H9 (cell line): ENCODE measurements around the gene ELF1. TPM values are rescaled to one million over a fixed set of nuclear protein-coding genes. Genes with fewer than 3 reads are reported as not detected.
"Not testable (repeated sequence)": the region's sequence is repeated elsewhere in the genome, so short reads cannot be mapped to it uniquely, and the experiment has no call there.

ENCODE experiments used
- DNase-seq: peaks from one replicate; pipeline ENCODE4 v3.0.0-alpha.2; 2017
- H2AFZ ChIP-seq: one replicate; pipeline ENCODE4 v1.6.1; 2013; ENCODE audit warnings: mild to moderate bottlenecking, low read length, control low read depth, moderate library complexity
- H2AK5ac ChIP-seq: 2 replicates; pipeline ENCODE4 v1.6.1; 2013; ENCODE audit warnings: low read length, control low read depth, mixed read lengths; ENCODE audit not compliant: insufficient read length
- H2BK120ac ChIP-seq: one replicate; pipeline ENCODE4 v1.6.1; 2013; ENCODE audit warnings: low read depth, mild to moderate bottlenecking, low read length, control low read depth, inconsistent platforms; ENCODE audit not compliant: poor library complexity, severe bottlenecking
- H2BK12ac ChIP-seq: 2 replicates; pipeline ENCODE4 v1.6.1; 2013; ENCODE audit warnings: low read length, control low read depth, mixed read lengths, low read depth; ENCODE audit not compliant: insufficient read length
- H2BK15ac ChIP-seq: 2 replicates; pipeline ENCODE4 v1.6.1; 2013; ENCODE audit warnings: low read depth, low read length, control low read depth
- H2BK20ac ChIP-seq: one replicate; pipeline ENCODE4 v1.6.1; 2013; ENCODE audit warnings: low read depth, mild to moderate bottlenecking, low read length, control low read depth, inconsistent platforms; ENCODE audit not compliant: poor library complexity, severe bottlenecking
- H2BK5ac ChIP-seq: 2 replicates; pipeline ENCODE4 v1.6.1; 2013; ENCODE audit warnings: low read length, control low read depth, mixed read lengths; ENCODE audit not compliant: insufficient read length
- H3K14ac ChIP-seq: 2 replicates; pipeline ENCODE4 v1.6.1; 2013; ENCODE audit warnings: low read length, control low read depth; ENCODE audit not compliant: insufficient read depth
- H3K18ac ChIP-seq: 2 replicates; pipeline ENCODE4 v1.6.1; 2013; ENCODE audit warnings: low read depth, mild to moderate bottlenecking, mixed read lengths, low read length, control low read depth; ENCODE audit not compliant: insufficient read length
- H3K23ac ChIP-seq: 2 replicates; pipeline ENCODE4 v1.6.1; 2013; ENCODE audit warnings: low read length, control low read depth, mixed read lengths, low read depth; ENCODE audit not compliant: insufficient read length
- H3K23me2 ChIP-seq: 2 replicates; pipeline ENCODE4 v1.6.1; 2013; ENCODE audit warnings: low read depth, mild to moderate bottlenecking, mixed read lengths, low read length, control low read depth; ENCODE audit not compliant: insufficient read length, poor library complexity, severe bottlenecking
- H3K27ac ChIP-seq: 2 replicates; pipeline ENCODE4 v1.5.1; 2013; ENCODE audit warnings: low read length, control low read depth, mixed read lengths, low read depth; ENCODE audit not compliant: insufficient read length
- H3K27me3 ChIP-seq: 2 replicates; pipeline ENCODE4 v1.6.1; 2013; ENCODE audit warnings: low read length, control low read depth, inconsistent platforms; ENCODE audit not compliant: insufficient read depth
- H3K4ac ChIP-seq: 2 replicates; pipeline ENCODE4 v1.6.1; 2013; ENCODE audit warnings: low read depth, mild to moderate bottlenecking, control low read depth, inconsistent platforms, low read length, moderate library complexity
- H3K4me1 ChIP-seq: 2 replicates; pipeline ENCODE4 v1.6.1; 2013; ENCODE audit warnings: low read length, control low read depth, inconsistent platforms; ENCODE audit not compliant: insufficient read depth
- H3K4me2 ChIP-seq: 2 replicates; pipeline ENCODE4 v1.6.1; 2013; ENCODE audit warnings: low read length, control low read depth, mixed read lengths; ENCODE audit not compliant: insufficient read length, insufficient read depth
- H3K56ac ChIP-seq: 2 replicates; pipeline ENCODE4 v1.6.1; 2013; ENCODE audit warnings: low read depth, mild to moderate bottlenecking, mixed read lengths, low read length, control low read depth; ENCODE audit not compliant: insufficient read length
- H3K79me1 ChIP-seq: 2 replicates; pipeline ENCODE4 v1.6.1; 2013; ENCODE audit warnings: low read depth, mild to moderate bottlenecking, moderate library complexity, low read length, control low read depth, inconsistent platforms; ENCODE audit not compliant: insufficient read depth, poor library complexity, severe bottlenecking
- H3K79me2 ChIP-seq: 2 replicates; pipeline ENCODE4 v1.6.1; 2013; ENCODE audit warnings: low read length, control low read depth, inconsistent platforms; ENCODE audit not compliant: insufficient read depth
- H3K9ac ChIP-seq: 2 replicates; pipeline ENCODE4 v1.6.1; 2013; ENCODE audit warnings: low read length, control low read depth, mixed read lengths; ENCODE audit not compliant: insufficient read length; ENCODE audit errors: extremely low read depth
- H3K9me3 ChIP-seq: one replicate; pipeline ENCODE4 v1.6.1; 2013; ENCODE audit warnings: low read depth, low read length, inconsistent platforms; ENCODE audit not compliant: control insufficient read depth
- H3T11ph ChIP-seq: one replicate; pipeline ENCODE4 v1.6.1; 2013; ENCODE audit warnings: mild to moderate bottlenecking, low read length, control low read depth, inconsistent platforms
- H4K20me1 ChIP-seq: one replicate; pipeline ENCODE4 v1.6.1; 2013; ENCODE audit not compliant: control insufficient read depth, insufficient read length, insufficient read depth
- H4K5ac ChIP-seq: 2 replicates; pipeline ENCODE4 v1.6.1; 2013; ENCODE audit warnings: low read depth, mild to moderate bottlenecking, mixed read lengths, low read length, control low read depth; ENCODE audit not compliant: insufficient read length
- H4K8ac ChIP-seq: replicated peaks from 2 replicates; pipeline ENCODE4 v1.6.1; 2013; ENCODE audit warnings: low read length, control low read depth, mixed read lengths, low read depth; ENCODE audit not compliant: insufficient read length
- H4K91ac ChIP-seq: 2 replicates; pipeline ENCODE4 v1.6.1; 2013; ENCODE audit warnings: low read depth, mild to moderate bottlenecking, moderate library complexity, mixed read lengths, low read length, control low read depth; ENCODE audit not compliant: insufficient read length
- H3K27ac Mint-ChIP-seq, 3 experiments: 2 replicates in 2 of 3; 3 replicates in 1 of 3; pipeline ENCODE4 v1.8.0; 2020 to 2021; ENCODE audit warnings: mixed read lengths in 3 of 3, mild to moderate bottlenecking in 1 of 3, moderate library complexity in 1 of 3
- H3K27me3 Mint-ChIP-seq: 2 replicates; pipeline ENCODE4 v1.8.0; 2021; ENCODE audit warnings: low read depth, mild to moderate bottlenecking, moderate library complexity, mixed read lengths
- H3K36me3 Mint-ChIP-seq, 3 experiments: 2 replicates in 2 of 3; 3 replicates in 1 of 3; pipeline ENCODE4 v1.8.0; 2020 to 2021; ENCODE audit warnings: low read depth in 3 of 3, mixed read lengths in 3 of 3; ENCODE audit not compliant: insufficient read depth in 1 of 3
- H3K4me1 Mint-ChIP-seq, 2 experiments: 2 replicates each; pipeline ENCODE4 v1.8.0; 2020; ENCODE audit warnings: mixed read lengths in 2 of 2
- H3K4me3 Mint-ChIP-seq, 2 experiments: 2 replicates in 1 of 2; 3 replicates in 1 of 2; pipeline ENCODE4 v1.8.0; 2020 to 2021; ENCODE audit warnings: mild to moderate bottlenecking in 2 of 2, mixed read lengths in 2 of 2, moderate library complexity in 1 of 2
- H3K9me3 Mint-ChIP-seq, 2 experiments: 2 replicates in 1 of 2; 3 replicates in 1 of 2; pipeline ENCODE4 v1.8.0; 2020; ENCODE audit warnings: mild to moderate bottlenecking in 2 of 2, mixed read lengths in 2 of 2, moderate library complexity in 1 of 2
- CTCF ChIP-seq: fragments of 200-600 bp; sonication (generic); conservative IDR thresholded peaks from 3 replicates; pipeline ENCODE4 v1.8.0; 2021; ENCODE audit warnings: antibody characterized with exemption, mild to moderate bottlenecking
- WGBS: extraction: QIAGEN DNeasy Blood & Tissue Kit; methylation state at CpG from one replicate; pipeline ENCODE4 v1.1.7; 2013; ENCODE audit warnings: missing lambda C conversion rate, low lambda C conversion rate, mixed read lengths; ENCODE audit not compliant: insufficient read length; ENCODE audit errors: extremely low coverage; 5-methylcytosine and 5-hydroxymethylcytosine counted together
- total RNA-seq: library from RNA; stranded (reverse); gene quantifications from 2 replicates; pipeline ENCODE4 v1.2.1, GENCODE V29; 2021

The ELF1 gene
- total RNA-seq, 1 experiment from 2014 or later: 15.5 TPM

GRCh38 chr13:40908546-40908945 lies 110.6 kb downstream of the ELF1 start:
- Histone ChIP-seq H3K79me1 (no peaks in the 10 kb centered on the region), H3K14ac (no peak overlapping the region), H3T11ph (no peak overlapping the region), H3K27me3 (no peaks in the 10 kb centered on the region), H2BK12ac (no peak overlapping the region), H3K23me2 (no peaks in the 10 kb centered on the region), H3K56ac (no peak overlapping the region), H2BK15ac (no peak overlapping the region), H3K4ac (no peak overlapping the region), H2BK5ac (no peak overlapping the region), H4K8ac (no peak overlapping the region), H3K4me1 (no peaks in the 10 kb centered on the region), H3K79me2 (no peaks in the 10 kb centered on the region), H3K9me3 (no peaks in the 10 kb centered on the region), H2BK120ac (no peak overlapping the region), H4K20me1 (no peaks in the 10 kb centered on the region), H3K23ac (no peak overlapping the region), H2AFZ (no peak overlapping the region), H3K4me2 (no peak overlapping the region), H2BK20ac (no peak overlapping the region), H4K5ac (no peak overlapping the region), H3K18ac (no peak overlapping the region), H3K9ac (no peak overlapping the region), H3K27ac (no peak overlapping the region), H2AK5ac (no peak overlapping the region), H4K91ac (no peak overlapping the region)
- TF ChIP-seq CTCF: no peak
- Mint-ChIP-seq H3K9me3 (no peaks in the 10 kb centered on the region), H3K27ac (no peak overlapping the region), H3K4me3 (no peak overlapping the region), H3K27me3 (no peaks in the 10 kb centered on the region; the same call in 1 of the 2 replicates), H3K4me1 (no peaks in the 10 kb centered on the region), H3K36me3 (no peaks in the 10 kb centered on the region)
- no peak for DNase-seq
- no CpG with 5 or more reads among the region's 1 CpG for WGBS

GRCh38 chr13:40901032-40901431 lies 118.1 kb downstream of the ELF1 start:
- H3K4me1 Mint-ChIP-seq, H3K9ac ChIP-seq, H3K27me3 ChIP-seq, H3K14ac ChIP-seq, H2AFZ ChIP-seq, H2BK5ac ChIP-seq, H4K5ac ChIP-seq, H3K4me1 ChIP-seq, H4K91ac ChIP-seq, H2BK12ac ChIP-seq, H3K79me2 ChIP-seq, H2AK5ac ChIP-seq, H3K27ac Mint-ChIP-seq, H2BK120ac ChIP-seq, H2BK20ac ChIP-seq, H3K9me3 Mint-ChIP-seq, H3K9me3 ChIP-seq, H3K23ac ChIP-seq, H3K23me2 ChIP-seq, H4K8ac ChIP-seq, H3K56ac ChIP-seq, H3K4ac ChIP-seq, H3K79me1 ChIP-seq, DNase-seq, H2BK15ac ChIP-seq, H4K20me1 ChIP-seq, H3K4me3 Mint-ChIP-seq, H3K27me3 Mint-ChIP-seq, H3K27ac ChIP-seq, H3K36me3 Mint-ChIP-seq, H3K4me2 ChIP-seq, H3K18ac ChIP-seq, H3T11ph ChIP-seq: not testable (repeated sequence)
- WGBS: no CpG with 5 or more reads among the region's 31 CpGs
